Activated CD8-positive, alpha-beta memory T cell treated with anti-CD3 and anti-CD28 coated beads, Interleukin-2, amount 50 U/mL, for 1 hour (primary cell): ENCODE data around the gene LILRA5.
"Not testable (repeated sequence)": the region's sequence is repeated elsewhere in the genome, so short reads cannot be mapped to it uniquely, and the experiment has no call there.

Source experiments
- DNase-seq: peaks from one replicate; pipeline ENCODE4 v3.0.0-alpha.2; 2020; ENCODE audit errors: extremely low read depth

Gene LILRA5

DNA sequence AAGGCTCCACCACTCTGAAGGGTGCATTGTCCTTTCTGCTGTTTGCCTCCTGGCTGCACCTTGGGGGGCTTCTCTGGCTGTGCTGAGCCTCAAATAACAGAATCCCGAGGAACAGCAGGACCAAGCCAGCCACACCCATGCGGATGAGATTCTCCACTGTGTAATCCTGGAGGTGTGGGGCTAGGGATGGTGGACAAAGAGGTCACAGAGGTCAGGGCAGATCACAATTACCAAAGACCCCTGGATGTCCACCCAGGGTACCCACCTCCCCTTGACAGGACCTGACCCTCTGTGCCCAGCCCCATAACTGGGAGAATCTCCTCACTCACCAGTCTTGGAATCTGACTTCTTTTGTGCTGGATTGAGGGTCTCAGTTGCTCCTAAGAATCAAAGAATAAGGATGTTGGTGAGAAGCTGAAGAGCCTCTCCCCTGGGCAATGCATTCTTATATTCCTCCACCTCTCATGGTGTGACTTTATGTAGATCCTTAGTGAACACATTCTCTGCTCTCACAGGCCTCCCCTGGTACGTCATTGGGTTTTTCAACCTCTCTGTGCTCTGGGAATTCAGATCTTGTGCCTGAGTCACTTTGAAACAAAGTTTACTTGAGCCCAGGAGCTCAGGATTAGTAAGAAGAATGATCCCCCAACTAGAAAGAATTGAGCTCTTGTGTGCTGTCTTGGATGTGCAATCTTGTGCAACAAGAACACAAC, 20.8 kb upstream of the LILRA5 start:
- DNase-seq, result no peak

DNA sequence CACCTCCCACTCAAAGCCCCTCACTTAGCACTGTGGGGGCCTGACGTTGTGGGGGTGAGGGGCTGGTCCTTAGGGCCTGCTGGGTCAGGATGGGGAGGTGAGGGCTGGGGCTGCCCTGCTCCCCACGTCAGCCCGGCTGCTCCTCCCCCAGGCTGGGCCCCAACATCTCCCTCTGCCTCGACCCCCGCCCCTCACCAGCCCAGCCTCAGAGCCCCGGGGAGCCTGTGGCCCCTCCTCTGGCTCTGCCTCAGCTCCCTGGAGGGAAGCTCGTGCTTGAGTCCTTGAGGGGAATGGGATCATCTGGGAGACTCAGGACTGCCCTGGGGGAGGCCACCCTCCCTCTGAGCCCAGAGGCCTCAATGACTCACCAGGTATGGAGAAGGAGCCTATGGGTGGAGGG, 19.2 kb upstream of the LILRA5 start:
- DNase-seq, result no peak

DNA sequence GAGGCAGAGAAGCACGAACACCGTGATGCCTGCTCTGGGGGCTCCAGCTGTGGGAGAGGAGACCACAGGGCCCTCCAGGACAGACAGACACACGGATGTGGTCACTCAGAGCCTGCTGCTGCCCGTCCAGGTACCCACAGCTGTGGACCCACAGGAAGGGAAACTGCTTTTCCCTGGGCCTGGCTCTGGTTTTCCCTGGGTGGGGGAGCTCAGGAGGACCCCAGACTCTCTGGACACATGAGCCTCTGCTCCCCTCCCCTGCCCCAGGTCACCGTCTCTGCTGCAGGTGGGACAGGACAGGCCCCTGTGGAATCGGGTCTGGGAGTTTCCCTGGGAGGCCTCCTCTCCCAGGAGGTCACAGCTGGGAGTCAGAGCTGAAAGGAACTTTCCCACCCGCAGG, 18.7 kb upstream of the LILRA5 start:
- no peak for DNase-seq

DNA sequence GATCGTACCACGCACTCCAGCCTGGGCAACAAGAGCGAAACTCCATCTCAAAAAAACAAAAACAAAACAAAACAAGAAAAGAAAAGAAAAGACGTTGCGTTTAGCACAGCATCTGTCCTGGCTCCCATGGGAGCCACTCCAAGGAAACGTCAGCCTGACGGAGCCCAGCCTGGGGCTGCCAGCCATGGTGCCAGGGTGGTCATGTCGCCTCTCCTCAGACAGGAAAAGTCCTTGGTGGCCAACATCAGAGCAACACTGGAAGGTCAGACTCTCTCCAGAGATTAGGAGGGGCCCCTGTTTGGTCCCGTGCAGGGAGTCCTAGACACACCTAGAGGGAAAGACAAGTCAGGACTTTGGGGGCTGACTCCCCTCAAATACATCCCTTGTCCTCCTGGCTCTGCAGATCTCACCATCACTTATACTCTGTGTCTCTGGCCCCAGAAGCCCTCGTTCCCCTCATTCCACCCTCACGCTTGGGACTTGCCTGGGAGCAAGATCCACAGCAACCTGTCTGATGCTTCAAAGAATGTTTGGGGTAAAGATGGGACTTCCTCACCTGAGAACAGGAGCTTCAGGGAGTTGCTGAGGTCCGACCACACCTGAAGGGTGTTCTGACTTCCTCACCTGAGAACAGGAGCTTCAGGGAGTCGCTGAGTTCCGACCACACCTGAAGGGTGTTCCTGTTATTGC, 16.7 kb upstream of the LILRA5 start:
- DNase-seq, result no peak

DNA sequence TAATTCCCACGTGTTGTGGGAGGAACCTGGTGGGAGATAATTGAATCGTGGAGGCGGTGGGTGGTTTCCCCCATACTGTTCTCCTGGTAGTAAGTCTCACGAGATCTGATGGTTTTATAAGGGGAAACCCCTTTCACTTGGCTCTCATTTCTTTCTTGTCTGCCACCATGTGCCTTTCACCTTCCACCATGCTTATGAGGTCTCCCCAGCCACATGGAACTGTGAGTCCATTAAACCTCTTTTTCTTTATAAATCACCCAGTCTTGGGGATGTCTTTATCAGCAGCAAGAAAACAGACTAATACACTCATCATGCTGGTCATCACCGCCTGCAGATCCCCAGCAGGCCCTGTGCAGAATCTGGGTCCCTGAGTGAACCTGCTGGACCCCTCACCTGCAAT, 15.8 kb upstream of the LILRA5 start:
- not testable (repeated sequence) for DNase-seq

DNA sequence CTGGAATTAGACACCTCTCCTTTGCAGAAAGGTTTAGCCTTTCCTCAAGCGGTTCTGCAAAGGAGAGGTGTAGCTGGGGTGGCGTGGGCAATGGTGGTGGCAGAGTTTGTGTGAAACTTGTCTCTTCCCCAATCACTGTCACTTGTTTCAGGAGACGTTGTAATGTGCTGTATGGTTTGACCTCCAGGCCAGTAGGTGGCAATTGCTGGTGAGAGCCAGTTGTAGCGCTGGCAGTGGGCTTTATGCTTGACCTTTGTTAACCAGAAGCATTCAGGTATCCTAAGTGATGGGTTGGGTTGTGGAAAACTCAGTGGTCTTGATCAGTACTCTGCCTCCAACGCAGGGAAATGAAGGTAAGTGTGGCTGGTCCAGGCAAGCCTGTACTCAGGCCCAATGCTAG, 12.7 kb upstream of the LILRA5 start:
- DNase-seq, result no peak

DNA sequence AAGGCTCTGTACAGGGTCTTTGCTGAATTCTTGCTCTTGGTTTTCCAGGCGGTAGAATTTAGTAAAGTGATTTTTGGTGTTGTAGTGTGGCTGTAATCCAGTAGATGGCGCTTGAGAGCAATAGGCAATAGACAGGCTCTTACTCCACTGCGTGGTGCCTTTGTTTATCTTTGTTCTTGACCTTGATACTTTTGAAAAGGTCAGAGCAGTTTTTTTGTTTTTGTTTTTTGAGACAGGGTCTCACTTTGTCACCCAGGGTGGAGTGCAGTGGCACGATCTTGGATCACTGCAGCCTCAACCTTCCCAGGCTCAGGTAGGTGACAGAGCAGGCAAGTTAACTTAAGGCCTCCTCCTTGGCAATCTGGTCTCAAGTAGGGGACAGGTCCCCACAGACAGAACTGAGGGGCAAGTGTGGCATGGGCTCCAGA, 12.2 kb upstream of the LILRA5 start:
- no peak for DNase-seq

DNA sequence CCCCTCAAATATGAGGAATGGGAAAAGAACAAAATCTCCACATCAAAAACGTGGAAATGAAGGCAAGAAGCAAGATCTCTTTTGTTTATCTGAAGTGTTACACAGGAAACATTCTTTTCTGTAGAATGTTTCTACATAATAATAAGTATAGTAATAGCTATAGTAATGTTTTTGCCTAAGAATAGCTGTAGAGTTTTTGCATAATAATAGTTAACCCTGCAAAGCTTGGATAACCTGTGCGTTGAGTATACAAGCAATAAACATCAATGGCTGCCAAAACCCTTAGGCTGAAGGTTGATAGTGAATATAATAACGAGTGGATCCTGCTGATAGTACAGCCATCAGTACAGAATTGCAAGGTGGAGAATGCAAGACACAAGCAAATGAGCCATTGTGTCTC, 11.1 kb upstream of the LILRA5 start:
- DNase-seq, result no peak

DNA sequence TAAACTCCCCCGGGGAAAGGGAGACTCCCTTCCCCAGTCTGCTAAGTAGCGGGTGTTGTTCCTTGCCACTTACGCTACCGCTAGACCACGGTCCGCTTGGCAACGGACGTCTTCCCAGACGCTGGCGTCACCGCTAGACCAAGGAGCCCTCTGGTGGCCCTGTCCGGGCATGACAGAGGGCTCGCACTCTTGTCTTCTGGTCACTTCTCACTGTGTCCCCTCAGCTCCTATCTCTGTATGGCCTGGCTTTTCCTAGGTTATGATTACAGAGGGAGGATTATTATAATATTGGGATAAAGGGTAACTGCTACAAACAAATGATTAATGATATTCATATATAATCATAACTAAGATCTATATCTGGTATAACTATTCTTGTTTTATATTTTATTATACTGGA, 10.0 kb upstream of the LILRA5 start:
- not testable (repeated sequence) for DNase-seq

DNA sequence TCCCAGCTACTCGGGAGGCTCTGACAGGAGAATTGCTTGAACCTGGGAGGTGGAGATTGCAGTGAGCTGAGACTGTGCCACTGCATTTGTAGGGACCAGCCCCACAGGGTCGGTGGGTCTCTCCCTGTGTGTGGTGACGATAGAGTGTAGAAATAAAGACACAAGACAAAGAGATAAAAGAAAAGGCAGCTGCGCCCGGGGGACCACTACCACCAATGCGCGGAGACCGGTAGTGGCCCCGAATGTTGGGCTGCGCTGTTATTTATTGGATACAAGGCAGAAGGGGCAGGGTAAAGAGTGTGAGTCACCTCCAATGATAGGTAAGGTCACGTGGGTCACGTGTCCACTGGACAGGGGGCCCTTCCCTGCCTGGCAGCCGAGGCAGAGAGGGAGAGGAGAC, 9.3 kb upstream of the LILRA5 start:
- DNase-seq, result not testable (repeated sequence)

DNA sequence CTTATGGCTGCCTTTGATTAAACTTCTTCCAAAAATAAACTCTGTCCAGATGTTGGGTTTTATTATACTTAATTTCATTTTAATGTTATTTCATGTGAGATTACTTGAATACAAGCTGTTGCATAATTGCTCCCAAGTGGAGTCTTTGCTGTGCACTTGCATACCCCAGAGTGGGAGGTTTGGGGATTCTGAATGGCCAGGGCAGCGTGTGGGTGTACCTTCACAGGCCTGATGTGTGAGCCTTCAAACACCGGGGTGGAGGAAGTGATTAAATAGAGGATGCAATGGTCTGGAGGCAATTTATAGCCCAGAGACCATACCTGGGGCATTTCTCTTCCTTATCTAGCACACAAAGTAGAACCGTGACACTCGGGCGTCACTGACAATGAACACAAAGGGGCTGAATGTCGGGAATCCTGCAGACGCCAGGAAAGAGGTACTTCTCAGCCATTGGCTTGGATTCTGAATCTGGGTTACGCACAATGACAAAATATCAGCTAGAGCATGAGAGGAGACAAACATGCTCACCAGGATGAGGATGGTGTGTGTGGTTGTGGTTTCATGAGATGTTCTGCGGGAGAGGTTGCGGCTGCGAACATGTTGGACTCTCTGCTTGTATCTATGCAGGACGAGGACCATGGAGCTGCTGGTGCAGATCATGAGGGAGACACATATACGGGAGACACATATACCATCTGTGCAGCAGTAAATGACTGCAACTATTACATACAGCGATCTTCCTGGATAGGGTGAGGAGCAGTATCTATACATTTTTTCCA, 7.1 kb upstream of the LILRA5 start:
- no peak for DNase-seq

DNA sequence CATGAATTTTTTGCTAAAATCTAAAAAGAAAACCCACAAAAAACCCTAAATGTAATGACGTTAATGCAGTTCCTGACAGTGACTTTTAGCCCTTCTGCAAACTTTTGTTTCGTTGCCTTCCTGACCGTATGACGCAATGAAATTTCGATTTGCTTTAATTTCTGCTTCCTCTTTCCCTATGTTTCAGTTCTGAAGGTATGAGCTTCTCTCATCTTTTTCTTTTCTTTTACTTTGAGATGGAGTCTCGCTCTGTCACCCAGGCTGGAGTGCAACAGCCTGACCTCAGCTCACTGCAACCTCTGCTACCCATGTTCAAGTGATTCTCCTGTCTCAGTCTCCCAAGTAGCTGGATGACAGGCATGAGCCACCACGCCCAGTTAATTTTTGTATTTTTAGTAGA, 6.1 kb upstream of the LILRA5 start:
- no peak for DNase-seq

DNA sequence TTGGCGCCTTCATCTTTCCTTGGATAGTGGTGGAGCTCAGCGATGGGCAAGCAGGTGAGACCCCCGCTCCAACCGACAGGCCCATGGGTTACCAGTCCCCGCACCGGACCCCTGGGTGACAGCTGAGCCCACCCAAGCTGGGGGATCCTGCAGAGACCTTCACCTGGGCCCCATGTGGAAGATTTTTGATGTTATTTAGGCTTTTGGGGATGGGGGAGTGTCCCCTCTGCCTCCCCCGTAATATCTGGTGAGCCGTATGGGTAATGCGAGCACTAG, 4.9 kb upstream of the LILRA5 start:
- no peak for DNase-seq

DNA sequence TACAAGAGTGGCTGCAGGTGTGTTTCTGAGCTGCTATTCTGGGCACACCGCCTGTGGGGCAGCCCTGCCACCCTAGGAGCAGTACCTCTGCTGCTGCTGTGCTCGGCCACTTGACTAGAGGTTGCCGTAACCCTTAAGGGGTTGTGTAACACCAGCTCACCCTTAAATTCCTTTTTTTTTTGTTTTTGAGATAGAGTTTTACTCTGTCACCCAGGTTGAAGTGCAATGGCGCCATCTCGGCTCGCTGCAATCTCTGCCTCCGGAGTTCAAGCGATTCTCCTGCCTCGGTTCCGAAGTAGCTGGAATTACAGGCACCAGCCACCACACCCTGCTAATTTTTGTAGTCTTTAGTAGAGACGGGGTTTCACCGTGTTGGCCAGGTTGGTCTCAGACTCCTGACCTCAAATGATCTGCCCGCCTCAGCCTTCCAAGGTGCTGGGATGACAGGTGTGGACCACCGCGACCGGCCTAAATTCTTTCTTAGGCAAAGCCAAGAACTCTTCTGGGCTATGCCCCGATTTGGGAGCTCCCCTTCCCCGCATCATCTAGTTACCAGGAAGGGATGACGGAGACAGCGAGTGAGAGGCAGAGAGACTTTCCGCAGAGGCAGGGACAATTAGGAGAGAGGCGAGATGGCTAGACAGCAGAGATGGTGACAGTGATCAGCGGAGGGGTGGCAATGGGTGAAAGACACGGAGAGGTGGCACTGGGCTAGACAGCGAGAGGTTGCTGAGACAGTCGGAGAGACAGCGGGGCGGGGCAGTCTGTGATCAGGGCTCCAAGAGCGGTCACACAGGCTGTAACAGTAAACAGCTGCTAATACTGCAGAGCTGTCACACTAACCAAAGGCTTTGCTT, 4.4 kb upstream of the LILRA5 start:
- no peak for DNase-seq

DNA sequence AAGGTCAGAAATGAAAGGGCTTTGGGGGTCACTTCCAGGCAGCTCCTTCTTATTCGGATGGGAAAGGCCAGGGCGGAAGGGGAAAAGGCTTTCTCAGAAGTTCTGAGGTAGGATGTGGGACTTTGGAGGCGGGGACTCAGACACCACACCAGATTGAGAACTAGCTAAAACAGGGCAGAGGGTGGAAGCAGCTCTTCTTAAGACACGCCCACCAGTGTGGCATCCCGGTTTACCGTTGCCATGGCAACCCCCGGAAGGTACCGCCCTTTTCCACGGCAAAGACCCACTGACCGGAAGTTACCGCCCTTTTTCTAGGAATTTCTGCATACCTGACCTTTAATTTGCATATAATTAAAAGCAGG, 3.8 kb upstream of the LILRA5 start:
- no peak for DNase-seq

DNA sequence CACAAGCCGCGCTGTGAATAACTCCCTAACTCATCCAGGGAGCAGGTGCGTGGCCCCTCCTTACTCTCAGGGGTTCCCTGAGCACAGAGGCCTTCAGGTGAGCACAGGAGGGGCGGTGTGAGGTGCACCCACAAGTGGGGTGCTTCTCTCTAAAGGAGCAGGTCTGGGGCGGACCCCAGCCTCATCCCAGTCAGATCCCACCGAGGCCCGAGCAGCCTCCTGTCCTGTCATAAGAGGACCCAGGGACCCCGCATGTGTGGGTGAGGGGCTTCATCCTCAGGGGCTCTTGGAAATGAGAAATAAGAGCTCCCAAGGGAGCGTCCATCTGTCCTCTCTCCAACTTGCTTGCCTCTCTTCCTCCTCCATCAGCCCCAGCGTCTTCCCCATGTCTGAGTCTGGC, 3.0 kb upstream of the LILRA5 start:
- DNase-seq, result no peak

DNA sequence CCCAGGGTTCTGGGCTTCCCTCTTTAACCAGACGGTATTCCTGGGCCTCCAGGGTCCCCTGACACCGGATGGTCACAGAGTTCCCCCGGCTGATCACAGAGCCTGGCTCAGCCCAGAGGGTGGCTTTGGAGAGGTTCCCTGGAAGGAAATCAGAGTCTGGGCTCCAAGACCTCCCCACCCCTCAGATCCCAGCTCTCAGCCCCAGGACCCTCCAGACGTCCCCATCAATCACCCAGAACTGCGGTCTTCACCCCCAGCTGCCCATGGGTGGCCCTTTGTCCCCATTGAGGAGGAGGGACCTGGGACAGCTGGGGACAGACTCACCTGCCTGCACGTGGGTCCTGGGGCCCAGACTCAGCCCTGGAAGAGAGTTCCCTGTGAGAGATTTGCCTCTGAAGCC, 955 bp downstream of the LILRA5 start:
- DNase-seq, result no peak

DNA sequence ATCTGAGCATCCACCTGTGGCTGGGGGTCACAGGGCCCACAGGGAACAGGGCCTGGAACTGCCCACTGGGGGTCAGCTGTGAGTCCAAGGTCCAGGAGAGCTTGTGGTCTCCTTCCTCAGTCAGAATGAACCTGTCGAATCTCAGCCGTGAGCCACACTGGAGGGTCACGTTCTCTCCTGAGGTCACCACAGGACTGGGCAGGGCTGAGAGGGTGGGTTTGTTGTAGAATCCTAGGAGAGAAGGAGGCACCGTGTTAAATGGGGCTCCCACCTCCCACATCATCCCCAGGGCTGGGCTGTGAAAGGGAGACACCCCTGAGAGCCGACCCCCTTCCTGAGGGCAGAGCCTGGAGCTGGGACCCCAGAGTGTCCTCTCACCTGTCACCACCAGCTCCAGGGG, 1.5 kb downstream of the LILRA5 start:
- no peak for DNase-seq

DNA sequence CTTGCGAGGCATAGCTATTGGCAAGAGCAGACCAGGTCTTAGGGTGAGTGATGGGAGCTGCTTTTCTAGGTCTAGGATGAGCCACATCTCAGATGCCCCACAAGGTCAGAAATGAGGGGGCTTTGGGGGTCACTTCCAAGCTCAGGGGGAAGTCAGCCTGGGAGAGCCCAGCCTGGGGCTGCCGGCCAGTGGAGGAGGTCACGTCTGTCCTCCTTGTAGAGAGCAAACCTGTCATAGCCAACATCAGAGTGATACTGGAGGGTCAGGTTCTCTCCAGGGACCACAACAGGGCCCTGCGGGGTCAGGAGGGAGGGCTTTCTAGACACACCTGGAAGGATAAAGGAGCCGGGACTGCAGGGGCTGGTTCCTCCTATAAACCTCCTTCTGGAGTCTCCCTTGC, 2.4 kb downstream of the LILRA5 start:
- DNase-seq, result no peak

DNA sequence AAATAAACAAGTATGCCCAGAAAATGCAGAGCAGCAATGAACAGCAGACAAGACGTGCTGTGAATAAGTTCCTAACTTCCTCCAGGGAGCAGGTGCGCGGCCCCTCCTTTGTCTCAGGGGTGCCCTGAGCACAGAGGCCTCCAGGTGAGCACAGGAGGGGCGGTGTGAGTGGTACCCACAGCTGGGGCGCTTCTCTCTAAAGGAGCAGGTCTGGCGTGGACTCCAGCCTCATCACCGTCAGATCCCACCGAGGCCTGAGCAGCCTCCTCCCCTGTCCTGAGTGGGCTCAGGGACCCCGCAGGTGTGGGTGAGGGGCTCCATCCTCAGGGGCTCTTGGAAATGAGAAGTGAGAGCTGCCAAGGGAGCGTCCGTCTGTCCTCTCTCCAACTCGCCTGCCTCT, 3.2 kb downstream of the LILRA5 start:
- no peak for DNase-seq

DNA sequence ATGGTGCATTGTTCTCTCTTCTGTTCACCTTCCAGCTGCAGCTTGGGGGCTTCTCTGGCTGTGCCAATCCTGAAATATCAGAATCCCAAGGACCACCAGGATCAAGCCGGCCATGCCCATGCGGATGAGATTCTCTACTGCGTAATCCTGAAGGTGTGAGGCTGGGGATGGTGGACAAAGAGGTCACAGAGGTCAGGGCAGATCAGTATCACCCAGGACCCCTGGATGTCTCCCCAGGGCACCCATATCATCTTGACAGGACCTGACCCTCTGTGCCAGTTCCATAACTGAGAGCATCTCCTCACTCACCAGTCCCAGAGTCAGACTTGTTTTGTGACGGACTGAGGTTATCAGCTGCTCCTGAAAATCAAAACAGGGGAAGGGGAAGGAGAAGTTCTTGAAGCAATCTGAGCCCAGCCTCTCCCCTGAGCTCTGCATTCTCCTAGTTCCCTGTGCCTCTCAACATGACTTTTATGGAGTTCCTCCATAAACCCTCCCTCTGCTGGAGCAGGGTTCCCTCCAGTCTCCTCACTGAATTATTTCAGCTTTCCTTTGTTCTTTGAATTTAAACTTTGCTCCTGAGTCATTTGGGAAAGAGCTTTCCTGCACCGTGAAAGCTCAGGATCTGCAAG, 5.5 kb downstream of the LILRA5 start:
- no peak for DNase-seq

DNA sequence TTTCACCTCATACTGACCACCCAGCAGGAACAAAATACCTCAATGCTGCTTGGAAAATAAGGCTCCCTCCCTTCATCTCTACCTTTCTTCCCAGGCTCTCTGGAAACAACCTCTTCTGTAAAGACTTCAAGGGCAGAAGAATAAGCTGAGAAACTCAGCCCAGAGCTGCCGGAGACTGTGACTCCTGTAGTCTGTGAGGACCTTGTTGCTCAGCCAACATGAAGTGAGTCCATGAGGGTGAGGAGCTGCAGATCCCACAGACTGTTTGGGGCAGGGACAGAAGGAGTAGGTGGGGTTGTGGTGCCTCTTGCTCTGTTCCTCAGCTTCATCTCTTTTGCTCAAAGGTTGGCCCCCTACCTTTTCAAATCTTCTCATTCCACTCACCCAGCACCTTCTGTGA, 7.8 kb downstream of the LILRA5 start:
- DNase-seq, result no peak
